Smooth muscle cell (in vitro differentiated cells): Measurements from ENCODE around the gene ZFP62. TPM values are rescaled to one million over a fixed set of nuclear protein-coding genes. Genes with fewer than 3 reads are reported as not detected.
A peak's percentile ranks its signal among the peaks of the same experiment; 100 is the strongest.

Source experiments
- DNase-seq: peaks from one replicate; lab custom pipeline; 2025; ENCODE audit not compliant: unreplicated experiment; lab: John Stamatoyannopoulos, UW
- H2AFZ ChIP-seq: fragments of 200-600 bp; sonication (generic); 2 replicates; pipeline ENCODE4 v1.6.0; 2016; ENCODE audit warnings: antibody characterized with exemption, low read depth, mild to moderate bottlenecking
- H3F3A ChIP-seq: fragments of 200-600 bp; sonication (generic); 2 replicates; pipeline ENCODE4 v1.6.0; 2017; ENCODE audit warnings: antibody characterized with exemption, low read depth
- H3K27ac ChIP-seq: fragments of 200-600 bp; sonication (generic); 2 replicates; pipeline ENCODE4 v1.5.1; 2016; ENCODE audit warnings: low read depth, mild to moderate bottlenecking
- H3K27me3 ChIP-seq: fragments of 200-600 bp; sonication (generic); 2 replicates; pipeline ENCODE4 v1.6.1; 2016; ENCODE audit warnings: low read depth, mild to moderate bottlenecking
- H3K36me3 ChIP-seq: fragments of 200-600 bp; sonication (generic); 2 replicates; pipeline ENCODE4 v1.5.1; 2016; ENCODE audit warnings: low read depth
- H3K4me1 ChIP-seq: fragments of 200-600 bp; sonication (generic); 2 replicates; pipeline ENCODE4 v1.5.1; 2016; ENCODE audit warnings: low read depth
- H3K4me2 ChIP-seq: fragments of 200-600 bp; sonication (generic); 2 replicates; pipeline ENCODE4 v1.6.0; 2016; ENCODE audit warnings: mild to moderate bottlenecking
- H3K4me3 ChIP-seq: fragments of 200-600 bp; sonication (generic); 2 replicates; pipeline ENCODE4 v1.5.1; 2016; ENCODE audit warnings: mild to moderate bottlenecking
- H3K79me2 ChIP-seq: fragments of 200-600 bp; sonication (generic); 2 replicates; pipeline ENCODE4 v1.6.0; 2016; ENCODE audit warnings: low read depth, mild to moderate bottlenecking
- H3K9ac ChIP-seq: fragments of 200-600 bp; sonication (generic); 2 replicates; pipeline ENCODE4 v1.6.0; 2016; ENCODE audit warnings: low read depth
- H3K9me3 ChIP-seq: fragments of 200-600 bp; sonication (generic); replicated peaks from 2 replicates; pipeline ENCODE4 v1.5.1; 2016; ENCODE audit warnings: low read depth
- H4K20me1 ChIP-seq: fragments of 200-600 bp; sonication (generic); 2 replicates; pipeline ENCODE4 v1.6.0; 2016; ENCODE audit warnings: low read depth
- WGBS: methylation state at CpG from one replicate; pipeline ENCODE4 v1.1.7; 2016; ENCODE audit warnings: low lambda C conversion rate; 5-methylcytosine and 5-hydroxymethylcytosine counted together
- polyA plus RNA-seq: library from polyadenylated mRNA; unstranded; fragments of >200 nt; fragmentation: Nextera tagmentation; extraction: Ambion mirVana; gene quantifications from 2 replicates; pipeline ENCODE4 v1.2.1, GENCODE V29; 2016
- total RNA-seq: library from RNA; depleted of rRNA; stranded (reverse); fragments of >200 nt; gene quantifications from 2 replicates; pipeline ENCODE4 v1.2.3, GENCODE V29; 2014
- TF ChIP-seq, protein P1 (sequence below): fragments of 200-600 bp; sonication (generic); IDR thresholded peaks from 2 replicates; pipeline ENCODE4 v1.5.1; 2017; ENCODE audit warnings: borderline replicate concordance, mild to moderate bottlenecking, antibody characterized with exemption; ENCODE audit not compliant: insufficient read depth, poor library complexity, severe bottlenecking

ZFP62 gene
- total and polyA plus RNA-seq, 2 experiments from 2014 or later = 6.4 to 9.2 TPM

DNA sequence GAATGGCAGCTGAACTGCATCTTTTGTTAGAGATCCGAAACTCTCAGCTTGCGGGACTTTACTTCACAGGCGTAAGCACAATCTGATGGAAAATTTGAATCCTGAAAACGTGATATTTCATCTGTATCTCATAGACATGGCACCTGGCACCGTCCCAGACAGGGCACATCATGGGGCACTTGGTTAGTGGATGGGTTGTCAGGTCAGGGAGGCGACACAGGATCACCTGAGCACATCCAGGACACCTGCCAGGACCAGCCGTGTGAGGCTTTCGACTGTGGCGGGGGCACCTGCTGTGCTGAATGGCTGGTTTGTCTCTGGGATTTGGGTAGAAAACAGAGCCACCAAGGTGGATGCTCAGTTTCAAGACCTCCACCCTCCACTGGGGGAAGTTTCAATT lies 11.3 kb upstream of the ZFP62 start:
- Histone ChIP-seq H3K9ac (no peak overlapping the region), H3K9me3 (no peaks in the 10 kb centered on the region), H3K79me2 (no peaks in the 10 kb centered on the region), H3K4me2 (no peak overlapping the region), H3K27ac (no peak overlapping the region), H4K20me1 (no peaks in the 10 kb centered on the region), H3K27me3 (no peaks in the 10 kb centered on the region), H3K4me3 (no peak overlapping the region), H3F3A (no peaks in the 10 kb centered on the region), H2AFZ (no peak overlapping the region), H3K4me1 (peaks cover 4% of the 10 kb centered on the region), H3K36me3 (no peaks in the 10 kb centered on the region)
- TF ChIP-seq, protein P1, sequence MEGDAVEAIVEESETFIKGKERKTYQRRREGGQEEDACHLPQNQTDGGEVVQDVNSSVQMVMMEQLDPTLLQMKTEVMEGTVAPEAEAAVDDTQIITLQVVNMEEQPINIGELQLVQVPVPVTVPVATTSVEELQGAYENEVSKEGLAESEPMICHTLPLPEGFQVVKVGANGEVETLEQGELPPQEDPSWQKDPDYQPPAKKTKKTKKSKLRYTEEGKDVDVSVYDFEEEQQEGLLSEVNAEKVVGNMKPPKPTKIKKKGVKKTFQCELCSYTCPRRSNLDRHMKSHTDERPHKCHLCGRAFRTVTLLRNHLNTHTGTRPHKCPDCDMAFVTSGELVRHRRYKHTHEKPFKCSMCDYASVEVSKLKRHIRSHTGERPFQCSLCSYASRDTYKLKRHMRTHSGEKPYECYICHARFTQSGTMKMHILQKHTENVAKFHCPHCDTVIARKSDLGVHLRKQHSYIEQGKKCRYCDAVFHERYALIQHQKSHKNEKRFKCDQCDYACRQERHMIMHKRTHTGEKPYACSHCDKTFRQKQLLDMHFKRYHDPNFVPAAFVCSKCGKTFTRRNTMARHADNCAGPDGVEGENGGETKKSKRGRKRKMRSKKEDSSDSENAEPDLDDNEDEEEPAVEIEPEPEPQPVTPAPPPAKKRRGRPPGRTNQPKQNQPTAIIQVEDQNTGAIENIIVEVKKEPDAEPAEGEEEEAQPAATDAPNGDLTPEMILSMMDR = no peak
- 89% methylated on average over 9 of the region's 9 CpGs for WGBS
- DNase-seq = no peak

DNA sequence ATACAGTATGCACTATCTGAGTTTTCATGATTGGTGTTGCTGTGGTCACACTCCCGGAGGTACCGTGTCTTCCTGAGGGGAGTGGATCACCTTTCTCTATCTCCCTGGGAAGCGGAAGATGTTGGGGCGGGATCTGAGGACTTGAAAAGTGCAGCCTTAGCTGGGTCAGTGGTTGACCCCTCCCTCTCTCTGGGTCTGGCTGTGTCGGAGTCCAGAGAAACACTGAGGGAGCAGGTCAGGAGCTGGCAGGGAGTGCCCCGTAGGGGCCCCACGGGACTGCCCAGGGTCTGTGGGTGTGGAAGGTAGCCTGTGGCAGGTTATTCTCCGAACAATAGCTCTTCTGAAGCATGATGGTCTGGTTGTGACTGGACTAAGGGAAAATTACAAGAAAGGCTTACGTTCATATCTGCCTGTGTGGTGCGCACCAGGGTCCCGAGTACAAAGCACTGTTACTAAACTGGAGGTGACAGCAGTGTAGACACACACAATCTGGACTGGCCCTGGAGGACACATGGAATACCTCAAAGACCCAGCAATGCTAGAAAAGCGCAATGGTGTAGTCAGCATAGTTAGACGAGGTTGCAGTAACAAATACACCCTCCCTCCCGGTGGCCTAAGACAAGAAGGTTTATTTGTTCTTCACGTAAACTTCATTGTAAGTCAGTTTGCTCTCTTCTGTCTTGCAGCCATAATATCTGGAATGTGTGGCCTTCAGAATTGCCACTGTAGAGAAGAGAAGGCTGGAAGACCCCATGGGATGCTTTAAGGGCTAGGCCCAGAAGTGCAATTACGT lies 9.4 kb upstream of the ZFP62 start:
- 74% methylated on average over 16 of the region's 16 CpGs for WGBS
- no peaks in the 10 kb centered on the region for H3K27me3 ChIP-seq

DNA sequence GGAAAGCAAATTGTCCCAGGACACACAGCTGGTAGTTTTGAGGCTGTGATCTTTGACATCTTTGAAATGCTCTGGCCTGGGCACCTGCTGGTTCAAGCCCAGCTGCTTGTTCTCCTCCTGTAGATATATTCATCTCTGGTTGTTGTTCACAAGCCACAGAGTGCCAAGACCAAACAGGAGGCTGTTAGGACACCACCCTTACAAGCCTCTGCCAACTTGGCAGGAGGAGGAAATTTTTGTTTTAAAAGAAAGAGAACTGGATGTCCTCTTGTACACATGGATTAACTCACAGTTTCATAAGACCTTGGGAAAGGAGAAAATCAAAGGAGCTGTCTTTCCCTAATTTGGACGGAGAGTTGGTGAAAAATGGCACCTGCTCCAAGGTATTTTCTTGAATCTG lies 8.5 kb upstream of the ZFP62 start:
- Histone ChIP-seq H3K4me3 (no peak overlapping the region), H3K27ac (no peak overlapping the region), H3K27me3 (no peaks in the 10 kb centered on the region), H3K79me2 (no peaks in the 10 kb centered on the region), H3K9me3 (no peaks in the 10 kb centered on the region), H3K9ac (no peak overlapping the region), H3K4me1 (peaks cover 4% of the 10 kb centered on the region), H3F3A (no peaks in the 10 kb centered on the region), H2AFZ (no peak overlapping the region), H3K36me3 (no peaks in the 10 kb centered on the region), H4K20me1 (no peaks in the 10 kb centered on the region), H3K4me2 (no peak overlapping the region)
- WGBS = 94% methylated on average over 1 of the region's 1 CpG
- TF ChIP-seq, protein P1 = no peak
- no peak for DNase-seq

More for the DNA sequence above, 9.4 kb upstream of the ZFP62 start:
- H3K36me3 ChIP-seq = no peaks in the 10 kb centered on the region
- no peak for DNase-seq
- no peaks in the 10 kb centered on the region for H3K9me3 ChIP-seq
- TF ChIP-seq, protein P1 = no peak
- peaks cover 4% of the 10 kb centered on the region for H3K4me1 ChIP-seq
- no peaks in the 10 kb centered on the region for H3K79me2 ChIP-seq
- H3K9ac ChIP-seq = no peak overlapping the region
- no peaks in the 10 kb centered on the region for H4K20me1 ChIP-seq
- H3F3A ChIP-seq = no peaks in the 10 kb centered on the region
- H3K4me3 ChIP-seq = no peak overlapping the region
- H2AFZ ChIP-seq = no peak overlapping the region
- H3K27ac ChIP-seq = no peak overlapping the region
- H3K4me2 ChIP-seq = no peak overlapping the region

DNA sequence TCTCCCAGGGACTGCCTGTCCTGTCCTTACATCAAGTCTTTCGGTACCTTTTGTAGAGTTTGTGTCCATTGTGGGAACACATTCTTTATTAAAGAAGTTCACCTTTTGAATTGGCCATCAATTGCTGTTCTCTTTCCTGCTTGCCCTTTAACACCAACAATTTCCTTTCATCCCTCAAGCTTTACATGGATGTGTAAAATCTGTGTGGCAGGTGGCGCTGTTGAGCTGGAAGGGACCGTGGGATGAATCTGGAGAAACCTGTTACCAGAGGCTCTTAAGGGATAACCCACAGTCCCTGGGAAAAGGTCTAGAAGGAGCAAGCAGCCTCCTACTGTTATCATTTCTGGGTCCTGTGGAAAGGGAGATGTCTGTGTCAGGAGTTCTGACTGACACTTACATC lies 7.9 kb upstream of the ZFP62 start:
- peaks cover 2% of the 10 kb centered on the region for H3K4me1 ChIP-seq
- no peak overlapping the region for H3K27ac ChIP-seq
- peak; percentile 20 for DNase-seq
- H3K4me3 ChIP-seq = no peak overlapping the region
- no peaks in the 10 kb centered on the region for H4K20me1 ChIP-seq
- H3K36me3 ChIP-seq = no peaks in the 10 kb centered on the region
- no peak overlapping the region for H3K4me2 ChIP-seq
- 0% methylated on average over 3 of the region's 3 CpGs for WGBS
- H3K9me3 ChIP-seq = no peaks in the 10 kb centered on the region
- H3K27me3 ChIP-seq = no peaks in the 10 kb centered on the region
- H3K79me2 ChIP-seq = no peaks in the 10 kb centered on the region
- H3F3A ChIP-seq = no peaks in the 10 kb centered on the region
- no peak overlapping the region for H3K9ac ChIP-seq
- TF ChIP-seq, protein P1 = peak; percentile 78
- no peak overlapping the region for H2AFZ ChIP-seq
